ENCODE measurements around the gene SIT1.

DNA sequence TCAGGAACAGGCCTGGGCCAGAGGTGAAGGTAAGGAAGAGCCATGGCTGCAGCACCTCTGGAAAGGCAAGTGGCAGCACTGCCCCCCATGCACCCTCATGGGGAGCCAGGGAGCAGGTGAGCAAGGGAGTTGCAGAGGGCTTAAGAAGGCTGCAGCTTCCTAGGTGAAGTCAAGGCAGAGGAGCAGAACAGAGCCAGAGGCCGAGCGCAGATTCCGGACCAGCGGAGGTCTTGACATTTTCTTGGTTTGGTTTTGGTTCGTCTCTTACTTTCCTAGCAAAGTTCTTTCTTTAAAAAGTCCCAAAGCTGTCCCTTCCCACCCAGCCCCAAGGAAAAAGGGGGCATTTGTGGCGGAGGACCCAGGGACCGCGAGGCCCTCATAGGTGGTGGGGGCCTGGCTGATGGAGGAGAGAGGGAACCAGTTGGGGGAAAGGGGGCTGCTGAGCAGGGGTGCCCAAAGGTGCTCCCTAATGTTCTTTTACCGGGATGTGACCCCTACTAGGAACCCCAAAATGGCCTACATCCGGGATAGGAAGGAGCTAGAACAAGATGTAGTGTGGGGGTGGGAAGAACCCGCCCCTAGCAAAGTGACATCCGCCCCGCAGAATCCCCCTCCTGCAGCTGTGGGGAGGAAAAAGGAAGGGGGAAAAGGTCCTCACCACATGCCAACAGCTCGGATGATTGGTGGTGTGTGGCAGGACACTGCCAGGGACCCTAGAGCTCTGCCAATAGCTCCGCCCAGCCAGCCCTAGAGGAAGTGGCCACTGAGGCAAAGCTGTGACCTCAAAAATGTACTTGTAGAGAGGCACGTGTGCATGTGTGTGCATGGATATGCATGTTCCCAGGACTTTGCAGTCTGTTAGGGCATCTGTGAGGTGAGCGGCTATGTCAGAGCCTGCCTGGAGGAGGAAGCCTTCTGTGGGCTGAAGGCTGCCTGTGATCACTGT, 31.6 kb downstream of the SIT1 start:
- no peak for TF ChIP-seq CTCF (conservative IDR thresholded peaks at IDR 0.05; ENCODE audit: low read depth in 2 of 2)
- TF ChIP-seq, protein P1, sequence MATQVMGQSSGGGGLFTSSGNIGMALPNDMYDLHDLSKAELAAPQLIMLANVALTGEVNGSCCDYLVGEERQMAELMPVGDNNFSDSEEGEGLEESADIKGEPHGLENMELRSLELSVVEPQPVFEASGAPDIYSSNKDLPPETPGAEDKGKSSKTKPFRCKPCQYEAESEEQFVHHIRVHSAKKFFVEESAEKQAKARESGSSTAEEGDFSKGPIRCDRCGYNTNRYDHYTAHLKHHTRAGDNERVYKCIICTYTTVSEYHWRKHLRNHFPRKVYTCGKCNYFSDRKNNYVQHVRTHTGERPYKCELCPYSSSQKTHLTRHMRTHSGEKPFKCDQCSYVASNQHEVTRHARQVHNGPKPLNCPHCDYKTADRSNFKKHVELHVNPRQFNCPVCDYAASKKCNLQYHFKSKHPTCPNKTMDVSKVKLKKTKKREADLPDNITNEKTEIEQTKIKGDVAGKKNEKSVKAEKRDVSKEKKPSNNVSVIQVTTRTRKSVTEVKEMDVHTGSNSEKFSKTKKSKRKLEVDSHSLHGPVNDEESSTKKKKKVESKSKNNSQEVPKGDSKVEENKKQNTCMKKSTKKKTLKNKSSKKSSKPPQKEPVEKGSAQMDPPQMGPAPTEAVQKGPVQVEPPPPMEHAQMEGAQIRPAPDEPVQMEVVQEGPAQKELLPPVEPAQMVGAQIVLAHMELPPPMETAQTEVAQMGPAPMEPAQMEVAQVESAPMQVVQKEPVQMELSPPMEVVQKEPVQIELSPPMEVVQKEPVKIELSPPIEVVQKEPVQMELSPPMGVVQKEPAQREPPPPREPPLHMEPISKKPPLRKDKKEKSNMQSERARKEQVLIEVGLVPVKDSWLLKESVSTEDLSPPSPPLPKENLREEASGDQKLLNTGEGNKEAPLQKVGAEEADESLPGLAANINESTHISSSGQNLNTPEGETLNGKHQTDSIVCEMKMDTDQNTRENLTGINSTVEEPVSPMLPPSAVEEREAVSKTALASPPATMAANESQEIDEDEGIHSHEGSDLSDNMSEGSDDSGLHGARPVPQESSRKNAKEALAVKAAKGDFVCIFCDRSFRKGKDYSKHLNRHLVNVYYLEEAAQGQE (IDR thresholded peaks at IDR 0.05; ENCODE audit: unreplicated experiment), result no peak
- no peak for TF ChIP-seq POLR2AphosphoS5 (IDR thresholded peaks at IDR 0.05; ENCODE audit: low read depth)

Data from GM23338 (cell line).